Measurements from ENCODE around the gene CES4A.
"Not testable (repeated sequence)": the region's sequence is repeated elsewhere in the genome, so short reads cannot be mapped to it uniquely, and the experiment has no call there.

CES4A gene

DNA sequence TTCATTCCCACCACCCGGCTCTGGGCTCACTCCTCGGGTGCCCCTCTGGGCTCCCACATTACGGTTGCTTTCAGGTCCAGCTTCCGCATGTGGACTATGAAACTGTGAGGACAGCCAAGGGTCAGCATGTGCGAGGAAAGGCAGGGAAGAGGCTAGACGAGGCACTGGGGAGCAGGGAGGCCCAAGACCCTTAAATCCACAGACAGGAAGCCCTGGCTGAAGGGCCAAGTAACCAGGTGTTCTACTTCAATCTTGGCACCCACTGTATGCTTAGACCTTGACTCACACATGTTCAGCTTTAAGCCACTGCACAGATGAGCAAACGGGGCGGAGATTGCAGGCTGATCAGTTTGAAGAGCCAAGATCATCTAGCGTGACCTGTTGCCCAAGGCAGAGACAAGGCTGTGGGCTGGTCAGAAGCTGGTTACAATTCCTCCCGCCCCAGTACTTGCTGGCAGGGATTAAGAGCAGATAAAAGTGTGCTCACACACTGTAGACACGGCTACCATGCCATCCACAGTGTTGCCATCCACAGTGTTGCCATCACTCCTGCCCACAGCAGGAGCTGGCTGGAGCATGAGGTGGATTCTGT, at the start of gene CES4A:
Gene CES4A (plus strand): TSS at position 393 of the 592 bp plus-strand sequence. CDS start 184 bp downstream, at position 577.
- no peak for DNase-seq

DNA sequence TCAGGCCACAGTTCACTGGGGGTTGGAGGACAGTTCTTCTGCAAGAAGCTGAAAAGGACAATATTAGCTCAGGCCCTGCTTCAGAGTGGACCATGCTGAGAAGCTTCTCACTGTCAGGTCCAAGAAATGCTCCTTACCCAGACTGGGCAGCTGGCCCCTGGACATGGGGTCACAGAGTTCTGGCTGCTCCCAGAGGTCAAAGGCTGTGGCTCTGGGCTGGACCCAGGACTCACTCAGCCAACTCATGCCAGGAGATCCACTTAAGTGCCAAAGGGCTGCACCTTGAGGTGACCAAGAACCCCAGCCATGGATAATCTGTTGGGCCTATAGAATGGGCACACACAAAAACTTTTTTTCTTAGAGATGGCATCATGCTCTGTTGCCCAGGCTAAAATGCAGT, 49.0 kb upstream of the CES4A start:
- DNase-seq, result no peak

DNA sequence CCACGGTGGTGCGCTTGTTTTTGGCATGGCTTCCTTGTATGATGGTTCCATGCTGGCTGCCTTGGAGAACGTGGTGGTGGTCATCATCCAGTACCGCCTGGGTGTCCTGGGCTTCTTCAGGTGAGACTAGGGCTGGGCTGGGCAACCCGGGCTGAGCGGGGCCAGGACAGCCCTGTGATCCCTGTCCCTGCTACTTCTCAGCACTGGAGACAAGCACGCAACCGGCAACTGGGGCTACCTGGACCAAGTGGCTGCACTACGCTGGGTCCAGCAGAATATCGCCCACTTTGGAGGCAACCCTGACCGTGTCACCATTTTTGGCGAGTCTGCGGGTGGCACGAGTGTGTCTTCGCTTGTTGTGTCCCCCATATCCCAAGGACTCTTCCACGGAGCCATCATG, 48.2 kb upstream of the CES4A start:
- DNase-seq, result no peak

DNA sequence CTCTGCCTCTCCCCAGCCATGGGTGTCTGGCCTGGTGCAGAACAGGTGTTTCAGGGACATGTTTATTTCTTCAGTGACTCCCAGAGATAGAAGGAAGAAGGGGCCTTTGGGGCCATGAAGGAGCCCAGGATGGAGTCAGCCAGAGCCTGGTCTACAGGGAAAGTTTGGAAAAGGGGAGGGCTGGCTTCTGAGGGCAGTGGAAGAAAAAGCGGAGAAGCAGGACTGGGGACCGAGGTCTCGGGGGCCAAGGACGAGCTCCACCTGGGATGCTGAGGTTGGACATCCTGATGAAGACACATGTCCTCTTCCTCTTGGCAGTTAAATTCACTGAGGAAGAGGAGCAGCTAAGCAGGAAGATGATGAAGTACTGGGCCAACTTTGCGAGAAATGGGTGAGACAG, 45.4 kb upstream of the CES4A start:
- no peak for DNase-seq

DNA sequence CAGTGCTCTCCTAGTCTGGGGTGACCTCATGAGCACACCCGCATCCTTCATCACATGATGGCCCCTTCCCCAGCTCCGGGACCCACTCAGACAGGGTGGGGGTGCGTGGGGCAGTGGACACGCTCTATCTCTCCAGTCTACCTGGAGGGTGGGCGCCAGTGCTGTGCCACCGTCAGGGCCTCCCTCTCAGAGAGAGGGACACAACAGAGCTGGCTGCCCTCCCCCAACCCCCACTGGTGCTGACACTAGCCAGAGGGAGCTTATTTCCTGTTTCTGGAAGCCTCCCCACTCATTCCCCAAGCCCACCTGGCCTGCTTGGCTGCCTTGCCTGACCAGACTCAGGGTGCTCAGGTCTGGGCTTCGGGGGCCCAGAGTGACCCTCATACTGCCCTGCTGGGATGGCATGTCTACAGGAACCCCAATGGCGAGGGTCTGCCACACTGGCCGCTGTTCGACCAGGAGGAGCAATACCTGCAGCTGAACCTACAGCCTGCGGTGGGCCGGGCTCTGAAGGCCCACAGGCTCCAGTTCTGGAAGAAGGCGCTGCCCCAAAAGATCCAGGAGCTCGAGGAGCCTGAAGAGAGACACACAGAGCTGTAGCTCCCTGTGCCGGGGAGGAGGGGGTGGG, 44.8 kb upstream of the CES4A start:
- no peak for DNase-seq

DNA sequence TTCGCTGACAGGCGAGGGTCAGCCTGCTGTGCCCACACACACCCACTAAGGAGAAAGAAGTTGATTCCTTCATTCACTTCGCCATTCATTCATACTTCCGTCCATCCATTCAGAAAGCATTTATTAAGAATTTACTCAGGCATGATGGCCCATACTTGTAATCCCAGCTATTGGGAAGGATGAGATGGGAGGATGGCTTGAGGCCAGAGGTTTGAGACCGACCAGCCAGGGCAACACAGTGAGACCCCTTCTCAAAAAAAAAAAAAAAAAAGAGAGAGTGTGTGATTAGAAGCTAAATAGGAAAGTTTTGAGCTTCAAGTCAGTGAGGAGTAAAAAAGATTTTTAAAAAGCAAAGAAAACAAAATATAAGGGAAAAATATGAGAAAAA, 44.3 kb upstream of the CES4A start:
- no peak for DNase-seq

DNA sequence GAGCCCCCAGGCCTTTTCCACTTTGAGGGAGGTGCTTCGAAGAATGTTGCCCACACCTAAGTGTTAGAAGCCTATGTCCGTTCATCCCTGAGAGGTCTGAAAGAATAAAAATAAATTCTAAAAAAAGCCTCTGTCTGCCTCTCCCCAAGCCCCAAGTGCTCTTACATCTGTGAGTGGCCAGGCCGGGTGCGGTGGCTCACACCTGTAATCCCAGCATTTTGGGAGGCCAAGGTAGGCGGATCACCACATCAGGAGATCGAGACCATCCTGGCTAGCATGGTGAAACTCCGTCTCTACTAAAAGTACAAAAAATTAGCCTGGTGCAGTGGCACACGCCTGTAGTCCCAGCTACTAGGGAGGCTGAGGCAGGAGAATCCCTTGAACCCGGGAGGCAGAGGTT, 43.4 kb upstream of the CES4A start:
- not testable (repeated sequence) for DNase-seq

DNA sequence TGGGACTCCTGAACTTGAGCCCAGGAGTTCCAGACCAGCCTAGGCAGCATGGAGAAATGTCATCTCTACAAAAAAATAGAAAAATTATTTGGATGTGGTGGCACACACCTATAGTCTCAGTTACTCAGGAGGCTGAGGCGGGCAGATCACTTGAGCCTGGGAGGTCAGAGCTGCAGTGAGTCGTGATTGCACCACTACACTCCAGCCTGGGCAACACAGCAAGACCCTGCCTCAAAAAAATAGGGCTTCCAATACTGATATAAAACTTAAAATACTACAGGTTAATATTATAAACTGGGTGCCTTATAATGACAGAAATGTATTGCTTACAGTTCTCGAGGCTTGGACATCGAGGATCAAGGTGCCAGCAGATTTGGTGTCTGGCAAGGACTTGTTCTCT, 42.5 kb upstream of the CES4A start:
- DNase-seq, result no peak

DNA sequence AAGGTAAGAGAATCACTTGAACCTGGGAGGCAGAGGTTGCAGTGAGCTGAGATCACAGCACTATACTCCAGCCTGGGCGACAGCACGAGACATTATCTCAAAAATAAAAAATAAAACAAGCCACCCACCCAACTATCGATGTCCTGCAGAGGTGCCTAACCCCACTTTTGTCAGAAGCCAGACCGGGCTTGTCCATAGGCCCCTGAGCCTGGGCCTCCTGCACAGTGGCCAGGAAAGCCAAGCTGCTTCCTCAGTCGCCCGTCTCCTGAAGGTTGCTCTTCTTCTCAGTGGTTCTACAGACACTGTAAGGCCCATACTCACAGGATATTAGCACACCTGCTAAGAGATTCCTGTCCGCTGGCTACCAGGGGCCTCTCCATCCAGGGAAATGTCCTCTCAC, 41.8 kb upstream of the CES4A start:
- DNase-seq, result no peak

DNA sequence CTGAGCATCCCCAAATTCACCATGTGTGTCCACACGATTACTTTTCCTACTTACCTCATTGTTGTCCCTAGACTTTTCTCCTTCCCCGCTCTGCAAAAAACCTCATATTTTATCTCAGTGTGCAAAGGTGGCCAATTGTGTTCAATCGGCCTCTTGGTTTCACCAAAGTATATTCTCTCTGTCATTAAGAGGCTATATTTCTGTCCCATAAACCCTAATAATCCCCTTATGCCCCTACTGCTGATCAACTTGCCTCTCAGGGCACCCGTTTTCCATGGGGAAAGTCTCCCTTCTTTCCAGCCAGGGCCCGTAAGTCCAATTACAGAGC, 41.5 kb upstream of the CES4A start:
- no peak for DNase-seq

DNA sequence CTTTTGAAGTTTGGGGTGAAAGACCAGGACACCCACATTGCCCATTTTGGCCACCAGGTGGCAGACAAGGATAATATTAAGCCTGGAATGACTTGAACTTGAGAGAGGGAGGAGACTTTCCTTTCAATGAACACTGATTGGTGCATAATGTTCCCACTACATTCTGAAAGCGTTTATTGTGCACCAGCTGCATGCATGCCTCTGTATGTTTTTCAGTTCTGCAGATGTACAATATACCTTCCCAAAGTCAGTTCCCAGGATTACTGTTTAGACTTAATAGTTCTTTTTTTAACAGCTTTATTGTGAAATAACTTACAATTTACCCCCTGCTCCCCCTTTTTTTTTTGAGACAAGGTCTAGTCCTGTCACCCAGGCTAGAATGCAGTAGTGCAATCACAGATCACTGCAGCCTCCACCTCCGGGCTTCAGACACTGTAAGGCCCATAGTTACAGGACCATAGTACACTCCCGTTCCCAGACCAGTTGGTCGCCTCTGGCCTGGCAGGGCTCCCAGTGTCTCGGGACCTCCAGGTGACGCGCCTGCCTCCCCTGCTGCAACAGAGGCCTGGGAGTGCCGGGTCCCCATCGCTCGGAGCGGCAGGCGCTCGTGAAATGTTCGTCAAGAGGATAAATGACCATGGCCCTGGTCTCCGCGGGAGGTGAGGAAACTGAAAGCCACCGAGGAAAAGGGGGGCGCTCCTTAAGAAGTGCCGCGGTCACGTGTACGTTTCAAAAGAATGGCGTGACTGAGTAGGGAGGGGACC, 40.9 kb upstream of the CES4A start:
- DNase-seq, result peak in 42 of 51 donors; percentile 8 to 88 (median 60)

DNA sequence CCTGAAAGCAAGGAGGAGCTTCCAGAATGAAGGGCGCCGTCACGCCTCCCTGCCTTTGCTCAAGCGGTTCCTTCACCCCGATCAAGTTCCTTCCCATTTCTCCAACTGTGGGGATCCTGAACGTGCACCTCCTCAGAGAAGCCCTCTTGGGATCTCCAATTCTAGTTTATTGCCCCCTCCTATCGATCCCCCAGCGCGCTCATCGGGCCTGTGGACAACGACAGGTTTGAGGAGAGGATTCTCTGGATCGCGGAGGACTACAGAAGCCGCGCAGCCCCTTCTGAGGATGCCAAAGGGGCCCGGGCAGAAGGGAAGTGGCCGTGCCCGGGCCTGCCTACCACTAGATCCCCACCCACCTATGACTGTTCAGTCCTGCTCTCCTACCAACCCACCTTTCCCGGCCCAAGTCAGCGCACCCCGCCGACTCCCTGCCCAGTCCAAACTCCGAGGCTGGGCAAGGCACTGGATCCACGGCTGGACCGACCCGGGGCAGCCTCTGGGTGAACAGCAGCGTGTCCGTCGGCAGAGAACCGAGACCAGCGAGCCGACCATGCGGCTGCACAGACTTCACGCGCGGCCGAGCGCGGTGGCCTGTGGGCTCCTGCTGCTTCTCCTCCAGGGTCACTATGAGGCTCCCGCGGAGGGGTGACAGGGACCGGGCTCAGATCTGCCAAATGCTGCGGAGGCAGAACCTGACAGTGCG, 40.1 kb upstream of the CES4A start:
- peak in 6 of 51 donors; percentile 11 to 55 (median 28) for DNase-seq

DNA sequence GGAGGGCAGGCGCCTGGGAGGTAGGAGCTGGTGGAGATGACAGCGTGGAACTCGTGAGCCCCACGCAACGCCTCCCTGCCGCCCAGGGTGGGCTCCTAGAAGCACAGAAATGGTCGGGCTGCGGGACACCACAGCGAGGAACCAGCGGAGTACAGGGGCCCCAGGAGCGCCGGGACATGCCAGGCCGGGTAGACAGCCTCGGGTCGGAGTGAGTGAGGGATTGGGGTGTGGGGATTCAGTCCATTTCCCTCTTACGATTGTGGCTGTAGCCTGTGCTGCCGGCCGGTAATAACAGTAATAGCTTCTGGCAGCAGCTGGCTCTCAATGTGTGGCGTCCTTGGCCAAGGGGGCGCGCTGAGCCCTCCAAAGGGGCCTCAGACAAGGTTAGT, 39.6 kb upstream of the CES4A start:
- DNase-seq, result no peak

DNA sequence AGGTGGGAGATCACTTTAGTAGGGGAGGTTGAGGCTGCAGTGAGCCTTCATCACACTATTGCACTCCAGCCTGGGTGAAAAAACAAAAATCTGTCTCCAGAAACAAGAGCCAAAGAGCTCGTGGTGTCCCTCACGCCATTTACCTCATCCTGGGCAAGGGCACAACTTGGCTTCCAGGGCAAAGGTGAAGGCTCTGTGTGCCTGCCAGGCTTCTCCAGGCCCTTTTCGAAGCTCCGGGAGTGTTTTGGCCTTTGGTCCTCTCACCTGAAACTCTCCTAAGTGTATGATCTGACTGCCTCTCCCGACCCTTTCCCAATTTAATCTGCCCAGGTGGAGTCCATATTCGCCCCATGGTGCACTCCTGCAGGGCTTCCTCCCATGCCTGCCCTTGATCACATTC, 38.9 kb upstream of the CES4A start:
- no peak for DNase-seq

DNA sequence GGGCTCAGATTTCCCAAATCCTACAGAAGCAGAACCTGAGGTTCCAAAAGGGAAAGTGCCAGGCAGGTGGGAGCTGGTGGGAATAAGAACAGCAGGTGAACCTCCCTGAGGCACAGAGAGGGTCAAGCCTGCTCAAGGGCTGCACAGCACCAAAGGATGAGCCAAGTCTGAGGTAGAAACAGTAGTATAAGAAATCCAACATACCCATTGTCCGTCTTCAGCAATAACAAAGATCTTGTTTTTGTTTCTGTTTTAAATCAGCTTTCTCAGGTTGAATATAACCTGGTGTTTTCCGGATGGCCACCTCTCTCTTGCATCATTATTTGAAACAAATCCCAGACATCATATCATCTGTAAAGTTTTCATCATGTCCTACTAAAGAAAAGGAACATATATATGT, 38.0 kb upstream of the CES4A start:
- no peak for DNase-seq

DNA sequence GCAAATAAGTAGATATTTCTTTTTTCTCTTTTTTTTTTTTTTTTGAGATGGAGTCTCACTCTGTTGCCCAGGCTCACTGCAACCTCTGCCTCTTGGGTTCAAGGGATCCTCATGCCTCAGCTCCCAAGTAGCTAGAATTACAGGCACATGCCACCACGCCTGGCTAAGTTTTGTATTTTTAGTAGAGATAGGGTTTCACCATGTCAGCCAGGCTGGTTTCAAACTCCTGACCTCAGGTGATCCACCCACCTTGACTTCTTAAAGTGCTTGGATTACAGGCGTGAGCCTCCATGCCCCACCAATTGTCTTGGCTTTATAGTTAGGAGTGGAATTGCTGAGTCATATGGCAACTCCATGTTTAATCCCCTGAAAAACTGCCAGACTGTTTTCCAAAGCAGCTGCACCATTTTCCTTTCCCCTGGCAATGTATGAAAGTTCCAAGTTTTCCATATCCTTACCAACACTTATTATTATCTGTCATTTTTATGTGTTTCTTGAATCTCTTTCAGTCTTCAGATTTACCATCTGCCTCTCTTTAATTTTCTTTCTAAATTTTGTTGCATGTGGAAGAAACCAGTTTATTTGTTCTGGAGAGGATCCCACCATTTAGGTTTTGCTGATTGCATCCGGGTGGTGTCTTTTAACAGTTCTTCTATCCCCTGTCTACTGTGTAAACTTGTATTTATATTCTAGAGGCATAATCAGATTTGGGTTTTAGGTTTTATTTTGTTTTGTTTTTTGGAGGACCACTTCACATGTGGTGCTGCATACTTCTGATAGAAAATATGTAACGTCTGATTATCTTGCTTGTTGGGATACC, 37.2 kb upstream of the CES4A start:
- DNase-seq, result no peak

DNA sequence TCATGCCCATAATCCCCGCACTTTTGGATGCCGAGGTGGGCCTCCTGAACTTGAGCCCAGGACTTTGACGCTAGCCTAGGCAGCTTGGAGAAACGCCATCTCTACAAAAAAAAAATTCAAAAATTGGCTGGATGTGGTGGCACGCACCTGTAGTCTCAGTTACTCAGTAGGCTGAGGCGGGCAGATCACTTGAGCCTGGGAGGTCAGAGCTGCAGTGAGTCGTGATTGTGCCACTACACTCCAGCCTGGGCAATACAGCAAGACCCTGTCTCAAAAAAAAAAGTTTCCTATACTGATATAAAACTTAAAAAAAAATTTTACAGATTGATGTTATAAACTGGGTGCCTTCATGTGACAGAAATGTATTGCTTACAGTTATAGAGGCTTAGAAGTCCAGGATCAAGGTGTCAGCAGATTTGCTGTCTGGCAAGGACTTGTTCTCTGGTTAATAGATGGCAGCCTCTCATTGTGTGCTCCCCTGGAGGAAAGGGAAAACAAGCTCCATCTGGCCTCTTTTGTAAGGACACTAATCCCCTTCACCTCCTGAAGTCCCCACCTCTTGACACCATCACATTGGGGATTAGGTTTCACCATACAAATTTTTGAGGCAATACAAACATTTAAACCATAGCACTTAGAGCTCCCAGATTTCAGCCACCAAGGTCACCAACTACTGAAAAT, 35.8 kb upstream of the CES4A start:
- no peak for DNase-seq

DNA sequence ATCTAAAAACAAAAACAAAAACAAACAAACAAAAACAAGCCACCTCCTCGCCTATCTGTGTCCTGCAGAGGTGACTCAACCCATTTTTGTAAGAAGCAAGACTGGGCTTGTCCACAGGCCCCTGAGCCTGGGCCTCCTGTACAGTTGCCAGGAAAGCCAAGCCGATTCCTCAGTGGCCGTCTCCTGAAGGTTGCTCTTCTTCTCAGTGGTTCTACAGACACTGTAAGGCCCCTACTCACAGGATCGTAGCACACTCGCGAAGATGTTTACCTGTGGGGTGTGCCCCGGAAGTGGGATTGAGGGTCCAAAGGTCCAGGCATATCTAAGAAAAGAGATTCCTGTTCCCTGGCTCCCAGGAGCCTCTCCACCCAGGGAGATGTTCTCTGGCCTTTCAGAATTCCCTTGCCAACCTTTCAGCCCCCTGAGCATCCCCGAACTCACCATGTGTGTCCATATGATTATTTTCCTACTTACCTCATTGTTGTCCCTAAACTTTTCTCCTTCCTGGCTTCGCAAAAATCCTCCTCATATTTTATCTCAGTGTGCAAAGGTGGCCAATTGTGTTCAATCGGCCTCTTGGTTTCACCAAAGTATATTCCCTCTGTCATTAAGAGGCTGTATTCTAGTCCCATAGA, 34.8 kb upstream of the CES4A start:
- no peak for DNase-seq

DNA sequence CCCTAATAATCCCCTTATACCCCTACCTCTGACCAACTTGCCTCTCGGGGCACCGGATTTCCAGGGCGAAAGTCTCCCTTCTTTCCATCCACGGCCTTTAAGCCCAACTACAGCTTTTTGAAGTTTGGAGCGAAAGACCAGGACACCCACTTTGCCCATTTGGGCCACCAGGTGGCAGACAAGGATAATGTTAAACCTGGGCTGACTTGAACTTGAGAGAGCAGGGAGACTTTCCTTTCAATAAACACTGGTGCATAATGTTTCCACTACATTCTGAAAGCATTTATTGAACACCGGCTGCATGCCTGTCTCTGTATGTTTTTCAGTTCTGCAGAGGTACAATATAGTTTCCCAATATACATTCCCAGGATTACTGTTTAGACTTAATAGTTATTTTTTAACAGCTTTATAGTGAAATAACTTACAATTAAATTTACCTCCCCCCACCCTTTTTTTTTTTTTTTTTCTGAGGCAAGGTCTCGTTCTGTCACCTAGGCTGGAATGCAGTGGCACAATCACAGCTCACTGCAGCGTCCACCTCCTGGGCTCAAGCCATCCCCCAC, 34.2 kb upstream of the CES4A start:
- peak in 39 of 51 donors; percentile 3 to 77 (median 43) for DNase-seq
